ENCODE measurements around the gene KRT76. TPM values are rescaled to one million over a fixed set of nuclear protein-coding genes. Genes with fewer than 3 reads are reported as not detected.

KRT76 gene
- total RNA-seq, 1 experiment from 2014 or later, result not detected

DNA sequence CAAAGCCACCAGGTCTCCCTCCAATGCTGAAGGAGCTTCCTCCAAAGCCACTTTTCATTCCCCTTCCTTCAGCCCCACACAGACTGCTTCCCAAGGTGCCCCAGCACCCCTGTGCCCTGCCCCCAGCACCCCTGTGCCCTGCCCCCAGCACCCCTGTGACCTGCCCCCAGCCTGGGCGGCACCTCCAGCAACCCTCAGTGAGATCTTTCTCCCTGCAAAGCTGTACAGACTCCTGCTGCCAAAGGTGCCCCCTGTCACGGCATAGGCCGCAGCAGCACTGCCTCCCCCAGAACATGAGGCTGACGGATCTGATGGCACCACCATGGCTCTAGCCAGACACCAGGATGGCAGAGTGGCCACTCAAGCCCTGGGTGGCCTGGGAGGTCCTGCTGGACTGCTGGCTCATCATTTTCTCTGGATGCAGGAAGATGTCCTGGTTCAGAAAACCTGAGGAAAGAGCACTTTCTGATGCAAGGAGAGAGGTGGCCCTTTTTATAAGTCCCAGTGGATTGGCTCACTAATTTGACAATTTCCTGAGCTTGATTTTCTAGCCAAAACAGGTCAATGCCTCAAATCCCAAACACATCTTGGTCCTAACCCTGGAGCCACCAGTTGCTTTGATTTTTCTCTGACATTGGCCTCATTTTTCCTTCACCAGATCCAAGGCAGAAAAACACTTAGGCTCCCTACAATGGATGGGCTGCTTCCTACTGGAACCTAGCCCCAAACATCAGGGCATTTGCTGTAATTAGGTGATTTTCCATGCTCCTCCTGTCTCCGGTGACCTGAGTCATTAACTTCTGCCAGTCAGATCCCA, 41.1 kb downstream of the KRT76 start:
- no peak for DNase-seq (ENCODE audit: low read depth, low spot score)
- in situ Hi-C loops (cut with HindIII; ENCODE audit: low pct_unique_long_range_greater_than_20kb, low sequenced_read_pairs), result no loop called here

DNA sequence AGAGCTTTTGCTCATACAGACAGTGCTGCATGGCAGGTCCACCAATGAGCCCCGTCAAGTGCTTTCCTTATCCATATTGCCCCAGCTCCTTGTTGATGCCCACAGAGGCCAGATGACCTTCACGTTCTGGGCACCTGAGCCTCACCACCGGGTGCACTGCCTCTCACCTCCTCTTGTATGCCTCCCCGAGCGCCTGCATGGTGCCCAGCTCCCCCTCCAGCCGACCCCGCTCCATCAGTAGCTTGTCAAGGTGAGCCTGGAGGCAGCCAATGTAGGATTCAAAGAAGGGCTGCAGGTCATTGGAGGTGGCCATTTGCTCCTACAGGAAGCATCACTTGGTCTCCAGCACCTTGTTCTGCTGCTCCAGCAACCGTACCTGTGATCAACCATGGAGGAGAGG, 42.0 kb downstream of the KRT76 start:
- in situ Hi-C loops (cut with HindIII; ENCODE audit: low pct_unique_long_range_greater_than_20kb, low sequenced_read_pairs), result no loop called here
- no peak for DNase-seq (ENCODE audit: low read depth, low spot score)

DNA sequence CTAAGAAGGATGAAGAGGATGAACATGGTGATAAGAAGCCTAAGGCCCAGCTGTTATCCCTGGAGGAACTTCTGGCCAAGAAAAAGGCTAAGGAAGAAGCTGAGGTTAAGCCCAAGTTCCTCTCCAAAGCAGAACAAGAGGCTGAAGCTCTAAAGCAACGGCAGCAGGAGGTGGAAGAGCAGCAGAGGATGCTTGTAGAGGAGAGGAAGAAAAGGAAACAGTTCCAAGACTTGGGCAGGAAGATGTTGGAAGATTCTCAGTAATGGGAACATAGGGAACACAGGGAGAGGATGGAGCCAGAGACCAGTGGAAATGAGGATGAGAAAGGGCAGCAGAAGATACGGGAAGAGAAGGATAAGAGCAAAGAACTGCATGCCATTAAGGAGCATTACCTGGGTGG, 46.4 kb downstream of the KRT76 start:
- DNase-seq (ENCODE audit: low read depth, low spot score), result no peak
- in situ Hi-C loops (cut with HindIII; ENCODE audit: low pct_unique_long_range_greater_than_20kb, low sequenced_read_pairs), result no loop called here

DNA sequence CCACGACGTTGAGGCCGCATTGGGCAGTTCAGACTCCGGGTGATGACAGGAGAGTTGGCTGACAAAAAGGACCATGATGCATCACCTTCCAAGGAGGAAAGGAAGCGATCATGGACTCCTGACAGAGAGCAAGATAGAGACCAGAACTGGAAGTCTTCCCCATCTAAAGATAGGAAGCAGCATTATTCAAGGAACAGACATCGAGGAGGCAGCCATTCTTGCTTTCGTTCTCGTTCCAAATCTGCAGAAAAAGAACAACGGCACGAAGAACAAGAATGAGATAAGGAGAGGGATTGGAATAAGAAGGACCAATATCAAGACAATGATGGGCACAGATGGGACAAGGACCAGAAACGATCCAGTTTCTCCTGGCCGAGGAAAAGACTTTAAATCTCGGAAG, 46.8 kb downstream of the KRT76 start:
- DNase-seq (ENCODE audit: low read depth, low spot score), result no peak
- in situ Hi-C loops (cut with HindIII; ENCODE audit: low pct_unique_long_range_greater_than_20kb, low sequenced_read_pairs), result no loop called here

DNA sequence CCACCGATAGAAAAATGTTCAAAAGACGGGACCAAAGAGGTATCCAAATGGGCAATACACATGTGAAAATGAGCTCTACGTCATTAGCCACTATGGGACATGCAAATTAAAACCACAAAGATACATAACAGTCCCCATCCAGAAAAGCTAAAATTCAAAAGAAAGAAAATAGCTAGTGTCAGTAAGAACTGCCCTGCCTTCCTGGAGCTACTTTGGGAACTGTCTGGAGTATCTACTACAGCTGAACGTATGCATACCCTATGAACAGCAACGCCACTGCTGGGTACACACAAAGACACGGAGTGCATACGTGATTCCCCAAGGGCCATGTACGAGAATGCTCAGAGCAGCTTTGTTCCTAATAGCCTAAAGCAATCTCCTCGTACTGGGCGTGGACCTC, 48.0 kb downstream of the KRT76 start:
- no peak for DNase-seq (ENCODE audit: low read depth, low spot score)
- in situ Hi-C loops (cut with HindIII; ENCODE audit: low pct_unique_long_range_greater_than_20kb, low sequenced_read_pairs), result no loop called here

DNA sequence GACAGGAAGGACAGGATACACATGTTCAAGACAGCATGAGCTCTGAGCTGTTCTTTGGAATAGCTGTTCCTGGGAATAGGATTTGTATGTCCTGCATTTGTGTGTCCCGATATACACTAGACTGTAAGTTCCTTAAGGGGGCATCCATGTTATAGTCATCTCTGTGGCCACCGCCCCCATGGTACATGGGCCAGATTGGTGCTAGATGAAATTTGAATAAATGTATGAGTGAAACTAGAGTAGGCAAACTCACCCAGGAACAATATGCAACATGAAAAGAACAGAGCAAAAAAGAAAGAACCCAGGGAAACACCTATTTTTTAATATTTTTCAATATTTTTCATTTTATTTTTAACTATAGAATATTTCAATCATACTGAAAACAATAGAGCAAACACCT, 48.8 kb downstream of the KRT76 start:
- no peak for DNase-seq (ENCODE audit: low read depth, low spot score)
- in situ Hi-C loops (cut with HindIII; ENCODE audit: low pct_unique_long_range_greater_than_20kb, low sequenced_read_pairs), result no loop called here

DNA sequence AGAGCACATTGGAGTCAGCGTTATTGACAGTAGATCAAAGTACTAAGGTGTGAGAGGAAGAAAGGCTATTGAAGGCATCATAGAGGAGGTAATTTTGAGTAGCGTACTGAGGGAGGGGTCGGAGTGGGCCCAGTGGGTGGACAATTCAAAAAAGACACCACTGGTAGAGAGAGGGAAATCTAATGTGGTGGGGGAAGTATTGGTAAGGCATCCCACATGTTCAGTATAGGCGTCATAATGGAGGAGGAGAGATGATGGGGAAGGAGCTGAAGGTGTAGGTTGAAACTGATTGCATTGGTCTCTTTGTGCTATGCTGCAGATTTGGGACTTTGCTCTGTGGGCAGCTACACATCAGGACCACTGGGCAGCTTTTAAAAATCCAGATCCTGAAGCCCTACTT, 50.1 kb downstream of the KRT76 start:
- DNase-seq (ENCODE audit: low read depth, low spot score), result no peak
- in situ Hi-C loops (cut with HindIII; ENCODE audit: low pct_unique_long_range_greater_than_20kb, low sequenced_read_pairs), result no loop called here

DNA sequence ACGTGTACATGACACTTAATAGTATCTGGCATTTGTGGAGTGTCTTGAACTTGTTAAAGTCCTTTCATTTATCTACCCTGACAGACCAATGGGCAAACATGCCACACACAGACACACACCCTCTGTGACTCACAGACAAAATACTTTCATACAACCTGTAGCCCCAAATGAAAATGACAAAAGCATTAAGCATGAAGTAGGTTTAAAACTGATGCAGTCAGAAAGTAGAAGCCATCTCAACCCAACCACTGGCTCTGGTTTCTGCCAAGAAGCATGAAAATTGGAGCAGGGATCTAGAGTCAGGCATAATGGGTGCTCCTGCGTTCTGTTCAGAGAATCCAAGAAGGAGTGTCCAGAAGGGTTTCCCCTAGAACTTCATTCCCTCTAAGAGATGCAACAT, 50.7 kb downstream of the KRT76 start:
- in situ Hi-C loops (cut with HindIII; ENCODE audit: low pct_unique_long_range_greater_than_20kb, low sequenced_read_pairs), result no loop called here
- DNase-seq (ENCODE audit: low read depth, low spot score), result no peak

DNA sequence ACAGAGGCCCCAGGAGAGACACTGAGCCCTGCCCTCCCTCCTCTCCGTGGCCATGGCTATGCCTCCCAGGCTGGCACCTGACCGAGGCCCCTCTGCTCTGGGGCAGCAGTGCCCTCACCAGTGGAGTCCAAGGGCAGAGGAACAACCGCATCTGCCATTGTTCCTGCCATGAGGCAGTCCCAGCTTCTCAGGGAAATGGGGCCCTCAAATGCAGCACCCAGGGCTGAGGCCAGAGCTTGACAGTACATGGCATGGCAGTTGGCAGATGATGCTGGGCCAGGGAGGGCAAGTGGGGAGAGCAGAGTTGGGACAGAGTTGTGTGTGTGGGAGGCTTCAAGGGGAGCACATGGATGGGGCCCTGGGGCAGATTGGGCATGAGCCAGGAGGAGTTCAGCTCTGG, 52.8 kb downstream of the KRT76 start:
- DNase-seq (ENCODE audit: low read depth, low spot score), result no peak
- in situ Hi-C loops (cut with HindIII; ENCODE audit: low pct_unique_long_range_greater_than_20kb, low sequenced_read_pairs), result no loop called here

DNA sequence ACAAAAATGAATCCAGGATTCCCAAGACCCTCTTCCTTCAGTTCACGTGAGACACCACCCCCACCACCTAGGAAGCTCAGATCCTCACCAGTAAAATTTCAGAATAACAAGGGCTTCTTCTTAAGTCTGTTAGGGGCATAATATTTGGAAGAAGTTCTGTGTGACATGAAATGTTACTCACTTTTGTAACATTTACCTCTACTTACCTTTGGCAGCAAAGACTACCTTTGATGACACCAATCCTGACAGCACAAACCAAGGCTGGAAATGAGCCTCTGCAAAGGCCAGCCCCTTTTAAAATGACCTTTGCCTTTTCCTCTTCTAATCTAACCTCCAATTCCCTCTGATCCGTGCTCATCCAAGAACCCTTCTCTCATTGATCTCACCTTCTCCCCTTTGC, 54.5 kb downstream of the KRT76 start:
- no peak for DNase-seq (ENCODE audit: low read depth, low spot score)
- in situ Hi-C loops (cut with HindIII; ENCODE audit: low pct_unique_long_range_greater_than_20kb, low sequenced_read_pairs), result no loop called here

DNA sequence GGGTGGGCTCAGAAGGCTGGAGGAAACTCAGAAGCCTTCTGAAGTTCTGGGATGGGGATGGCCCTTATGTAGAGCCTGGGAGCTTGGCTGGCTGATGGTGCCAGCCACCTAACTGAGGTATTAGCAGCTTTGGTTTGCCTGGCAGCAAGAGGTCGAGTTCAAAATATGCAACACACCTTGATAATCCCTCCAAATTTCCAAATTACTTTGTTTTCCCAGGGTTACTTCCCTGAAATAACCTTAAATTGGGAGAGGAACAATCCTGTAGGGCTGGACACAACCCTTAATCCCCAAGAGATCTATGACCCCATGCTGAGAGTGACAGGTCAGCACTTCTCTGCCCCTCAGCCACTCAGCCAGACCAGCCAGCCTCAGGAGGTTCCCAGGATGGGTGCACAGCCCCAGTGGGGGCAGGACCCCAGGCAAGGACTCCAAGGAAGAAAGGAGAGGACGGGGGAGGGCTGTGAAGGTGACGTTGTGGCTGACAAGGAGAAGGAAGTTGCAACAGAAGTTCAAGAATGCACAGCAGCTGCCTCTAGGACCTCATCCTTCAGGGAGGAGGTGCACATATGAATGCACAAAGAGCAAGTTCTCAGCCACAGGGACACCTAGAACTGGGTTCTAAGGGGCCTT, 55.2 kb downstream of the KRT76 start:
- DNase-seq (ENCODE audit: low read depth, low spot score), result no peak

DNA sequence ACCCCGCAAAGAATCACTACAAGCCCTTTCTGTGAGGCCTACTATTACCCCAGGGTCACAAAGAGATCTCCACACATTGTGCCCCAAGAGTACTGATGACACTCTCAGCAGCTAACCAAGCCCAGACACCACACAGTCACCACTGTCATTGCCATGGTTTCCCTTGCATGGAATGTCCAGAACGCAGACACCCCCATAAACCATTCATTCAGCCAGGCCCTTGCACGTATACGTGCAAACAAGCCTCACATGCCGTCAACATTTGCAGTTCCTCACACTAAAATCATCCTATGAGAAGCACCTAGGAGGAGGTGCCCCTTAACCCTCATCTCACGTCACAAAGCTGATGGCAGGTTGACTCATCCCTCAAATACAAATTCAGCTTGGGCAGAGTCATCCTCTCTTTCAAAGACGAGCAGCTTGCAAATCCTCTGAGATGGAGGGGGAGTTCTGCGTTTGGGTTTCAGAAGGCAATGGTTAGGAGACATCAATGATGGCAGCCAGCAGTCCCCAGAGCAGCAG, 56.7 kb downstream of the KRT76 start:
- in situ Hi-C loops (cut with HindIII; ENCODE audit: low pct_unique_long_range_greater_than_20kb, low sequenced_read_pairs), result no loop called here
- DNase-seq (ENCODE audit: low read depth, low spot score), result no peak

More for the DNA sequence above, 55.2 kb downstream of the KRT76 start:
- in situ Hi-C loops (cut with HindIII; ENCODE audit: low pct_unique_long_range_greater_than_20kb, low sequenced_read_pairs), result no loop called here

Small RNAs within 50 kb of the gene (small RNA-seq; reads per million reads assigned to genes)
- 0 reads per million in 2 experiments for gene AC107016.2

Other genes with a start within 250 kb of the KRT76 start
- gene KRT71, start 224.2 kb downstream of the KRT76 start, total RNA-seq (2014; rRNA removed; shearing (Covaris generic)), result not detected in 2 replicates
- not detected in 2 replicates for gene KRT74, start 203.5 kb downstream of the KRT76 start, total RNA-seq (2014; rRNA removed; shearing (Covaris generic))
- gene KRT72, start 175.9 kb downstream of the KRT76 start, total RNA-seq (2014; rRNA removed; shearing (Covaris generic)), result not detected in 2 replicates
- not detected in 2 replicates for gene KRT73, start 158.8 kb downstream of the KRT76 start, total RNA-seq (2014; rRNA removed; shearing (Covaris generic))
- not detected in 2 replicates for gene KRT2, start 125.1 kb downstream of the KRT76 start, total RNA-seq (2014; rRNA removed; shearing (Covaris generic))
- gene KRT1, start 96.9 kb downstream of the KRT76 start, total RNA-seq (2014; rRNA removed; shearing (Covaris generic)), result not detected in 2 replicates
- gene KRT77, start 73.8 kb downstream of the KRT76 start, total RNA-seq (2014; rRNA removed; shearing (Covaris generic)), result not detected in 2 replicates
- gene KRT3, start 18.8 kb upstream of the KRT76 start, total RNA-seq (2014; rRNA removed; shearing (Covaris generic)), result not detected in 2 replicates
- not detected in 2 replicates for gene KRT4, start 36.8 kb upstream of the KRT76 start, total RNA-seq (2014; rRNA removed; shearing (Covaris generic))
- gene KRT79, start 57.0 kb upstream of the KRT76 start, total RNA-seq (2014; rRNA removed; shearing (Covaris generic)), result not detected in 2 replicates
- gene KRT78, start 71.6 kb upstream of the KRT76 start, total RNA-seq (2014; rRNA removed; shearing (Covaris generic)), result 0.34 TPM in 1 of 2 replicates, not detected in the other
- gene KRT8, start 127.7 kb upstream of the KRT76 start, total RNA-seq (2014; rRNA removed; shearing (Covaris generic)), result 0.96 TPM in 1 of 2 replicates, not detected in the other
- gene KRT18, start 171.8 kb upstream of the KRT76 start, total RNA-seq (2014; rRNA removed; shearing (Covaris generic)), result 1.0 and 1.6 TPM in 2 replicates
- gene EIF4B, start 229.1 kb upstream of the KRT76 start, total RNA-seq (2014; rRNA removed; shearing (Covaris generic)), result 995 and 1,087 TPM in 2 replicates

Measured in SK-MEL-5 (cell line).